Stimulated activated naive CD4-positive, alpha-beta T cell treated with Interleukin-2 at 50 U/mL for 16 hours (primary cell): Measurements from ENCODE around the gene KRTAP5-7.
"Not testable (repeated sequence)": the region's sequence is repeated elsewhere in the genome, so short reads cannot be mapped to it uniquely, and the experiment has no call there.

Source experiments
- DNase-seq: peaks from one replicate; lab custom pipeline; 2025; lab: John Stamatoyannopoulos, UW

The KRTAP5-7 gene, protein sequence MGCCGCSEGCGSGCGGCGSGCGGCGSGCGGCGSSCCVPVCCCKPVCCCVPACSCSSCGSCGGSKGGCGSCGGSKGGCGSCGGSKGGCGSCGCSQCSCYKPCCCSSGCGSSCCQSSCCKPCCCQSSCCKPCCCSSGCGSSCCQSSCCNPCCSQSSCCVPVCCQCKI

DNA sequence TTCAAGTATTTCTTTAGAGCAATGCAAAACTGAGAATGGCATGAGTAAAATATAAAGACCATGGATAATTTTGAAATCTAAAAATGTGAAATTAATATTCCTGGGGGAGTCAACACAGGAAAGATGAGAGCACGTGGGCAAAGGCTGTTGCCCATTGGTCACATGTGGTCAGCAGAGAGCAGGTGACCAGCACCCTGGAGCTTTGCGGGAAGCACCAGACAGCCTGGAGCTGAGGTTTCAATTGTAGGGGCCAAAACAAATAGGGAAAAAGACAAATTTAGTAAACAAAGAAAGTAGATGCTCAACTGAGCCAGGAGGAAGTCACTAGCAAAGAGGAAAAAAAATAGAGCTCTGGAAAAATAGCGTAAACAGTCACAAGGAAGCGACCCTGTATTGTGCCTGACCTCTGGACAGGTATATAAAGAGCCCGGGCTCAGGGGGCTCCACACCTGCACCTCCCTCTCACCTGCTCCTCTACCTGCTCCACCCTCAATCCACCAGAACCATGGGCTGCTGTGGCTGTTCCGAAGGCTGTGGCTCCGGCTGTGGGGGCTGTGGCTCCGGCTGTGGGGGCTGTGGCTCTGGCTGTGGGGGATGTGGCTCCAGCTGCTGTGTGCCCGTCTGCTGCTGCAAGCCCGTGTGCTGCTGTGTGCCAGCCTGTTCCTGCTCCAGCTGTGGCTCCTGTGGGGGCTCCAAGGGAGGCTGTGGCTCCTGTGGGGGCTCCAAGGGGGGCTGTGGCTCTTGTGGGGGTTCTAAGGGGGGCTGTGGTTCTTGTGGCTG, at the start of gene KRTAP5-7:
KRTAP5-7 (plus strand) TSS at position 472 of the 780 bp plus-strand sequence; CDS start at position 506, 34 bp downstream.
- not testable (repeated sequence) for DNase-seq

DNA sequence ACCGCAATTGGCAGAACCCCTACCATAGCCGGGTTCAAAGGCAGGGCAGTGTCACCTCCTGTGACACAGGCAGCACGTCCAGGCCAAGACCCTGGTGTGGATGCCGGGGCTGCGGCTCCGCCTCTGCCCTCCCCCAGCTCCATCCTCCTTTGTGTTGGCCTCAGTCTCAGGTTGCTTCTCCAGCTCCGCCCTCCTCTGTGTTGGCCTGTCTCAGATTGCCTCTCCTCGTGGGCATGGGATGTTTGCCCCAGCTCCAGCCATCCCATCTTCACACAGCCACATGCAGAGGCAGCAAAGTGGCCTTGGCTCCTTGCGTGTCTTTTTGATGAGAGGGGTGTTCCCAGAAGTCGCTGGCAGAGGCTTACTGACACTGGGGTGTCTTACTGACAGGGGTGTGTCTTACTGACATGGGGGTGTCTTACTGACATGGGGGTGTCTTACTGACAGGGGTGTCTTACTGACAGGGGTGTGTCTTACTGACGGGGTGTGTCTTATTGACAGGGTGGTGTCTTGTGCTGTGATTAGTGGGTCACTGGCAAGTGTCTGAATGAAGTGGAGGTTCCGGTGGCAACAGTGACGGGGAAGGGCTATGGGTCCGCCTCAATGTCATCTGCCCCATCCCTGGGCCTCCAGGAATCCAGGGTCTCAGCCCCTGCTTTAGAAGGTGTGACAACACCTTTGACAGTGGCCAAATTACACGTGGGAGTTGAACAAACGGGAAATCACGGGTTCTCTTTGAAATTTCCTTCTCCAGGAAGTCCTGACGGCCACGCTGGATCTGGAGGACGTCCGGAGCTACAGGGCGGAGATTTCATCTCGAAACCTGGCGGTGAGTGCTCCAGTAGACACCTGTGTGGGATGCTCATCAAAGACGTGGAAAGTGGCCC, 49.2 kb upstream of the KRTAP5-7 start:
- no peak for DNase-seq

DNA sequence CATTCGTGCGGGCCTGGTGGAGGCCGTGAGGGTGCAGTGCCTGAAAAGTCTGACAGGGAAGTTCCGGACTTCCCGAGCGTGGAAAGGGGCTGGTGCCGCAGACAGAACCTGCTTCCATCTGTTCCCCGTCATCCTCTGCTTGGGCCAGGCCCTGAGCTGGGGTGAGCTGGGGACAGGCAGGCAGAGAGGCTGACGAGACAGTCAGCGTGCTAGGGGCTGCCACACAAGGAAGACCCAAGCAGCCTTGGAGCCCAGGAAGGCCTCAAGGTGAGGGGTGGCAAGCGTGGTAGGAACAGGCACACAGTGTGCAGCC, 48.6 kb upstream of the KRTAP5-7 start:
- DNase-seq: no peak

DNA sequence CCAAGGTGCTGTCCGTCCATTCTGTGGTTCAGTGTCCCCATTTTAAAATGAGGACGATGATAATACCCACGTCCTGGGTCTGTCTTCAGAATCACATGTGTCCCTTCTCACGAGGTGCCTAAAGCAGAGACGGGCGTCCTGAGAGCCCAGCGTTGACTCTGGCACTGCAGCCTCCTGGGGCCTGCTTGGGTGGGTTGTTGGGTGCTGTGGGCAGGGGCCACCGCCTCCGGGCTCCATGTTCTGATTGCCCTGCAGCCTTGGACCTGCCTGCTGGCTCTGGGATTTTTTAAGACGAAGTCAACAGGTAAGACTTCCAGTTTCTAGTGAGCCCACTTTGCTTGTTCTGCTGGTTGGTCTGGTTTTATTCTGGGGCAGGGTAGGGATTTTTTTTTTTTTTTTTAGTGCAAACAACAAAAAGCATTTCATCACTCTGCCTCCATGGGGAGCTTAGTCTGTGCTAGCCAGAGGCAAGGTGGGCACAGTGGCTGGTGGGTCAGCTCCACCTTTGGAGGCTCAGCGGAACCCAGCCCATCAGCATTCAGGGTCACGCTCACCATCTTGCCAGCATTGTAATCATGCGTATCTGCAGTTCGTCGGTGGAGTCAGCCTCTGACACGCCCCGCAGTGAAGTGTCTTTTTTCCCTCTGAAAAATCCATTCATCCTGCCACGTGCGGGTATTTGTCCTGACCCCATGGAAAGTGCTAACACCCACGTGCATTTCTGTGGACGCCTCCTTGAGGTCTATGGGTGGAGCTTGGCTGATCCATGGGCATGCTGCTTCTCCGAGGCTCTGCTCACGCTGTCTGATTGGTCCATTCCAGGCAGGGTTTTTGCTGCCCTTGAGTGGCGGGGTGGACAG, 45.7 kb upstream of the KRTAP5-7 start:
- DNase-seq: no peak

DNA sequence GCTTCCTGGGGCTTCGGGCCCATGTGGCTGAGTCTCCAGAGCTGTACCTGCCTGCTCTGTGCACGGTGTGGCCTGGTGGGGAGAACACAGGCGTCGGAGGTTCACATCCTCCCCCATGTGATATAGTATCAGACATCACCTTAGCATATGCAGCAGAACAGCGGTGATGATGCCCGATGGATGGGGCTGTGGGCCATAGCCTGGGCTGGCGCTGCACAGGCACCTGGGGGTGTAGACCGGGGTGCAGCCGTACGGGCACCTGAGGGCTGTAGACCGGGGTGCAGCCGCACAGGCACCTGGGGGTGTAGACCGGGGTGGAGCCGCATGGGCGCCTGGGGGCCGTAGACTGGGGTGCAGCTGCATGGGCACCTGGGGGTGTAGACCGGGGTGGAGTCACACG, 44.9 kb upstream of the KRTAP5-7 start:
- DNase-seq: no peak

DNA sequence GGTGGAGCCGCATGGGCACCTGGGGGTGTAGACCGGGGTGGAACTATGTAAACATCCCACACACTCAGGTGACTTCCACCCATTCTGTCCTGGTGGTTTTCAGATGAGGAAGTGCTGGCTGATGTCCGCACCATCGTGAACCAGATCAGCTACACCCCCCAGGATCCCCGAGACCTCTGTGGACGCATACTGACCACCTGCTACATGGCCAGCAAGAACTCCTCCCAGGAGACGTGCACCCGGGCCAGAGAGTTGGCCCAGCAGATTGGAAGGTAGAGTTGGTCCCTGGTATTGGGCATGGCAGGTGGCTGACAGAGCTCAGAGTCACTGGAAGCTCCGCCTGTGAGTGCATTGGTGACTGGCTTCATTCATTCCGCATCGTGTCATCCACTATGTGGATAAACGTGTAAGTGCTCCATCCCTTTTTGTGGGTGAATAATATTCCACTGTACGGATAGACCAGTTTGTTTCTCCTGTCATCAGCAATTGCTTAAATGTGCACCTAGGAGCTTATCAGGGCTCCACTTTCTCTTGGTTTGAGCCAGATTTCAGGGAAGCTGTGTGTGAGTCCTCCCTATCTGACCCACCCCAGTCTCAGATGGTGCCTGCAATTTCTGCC, 44.2 kb upstream of the KRTAP5-7 start:
- no peak for DNase-seq

DNA sequence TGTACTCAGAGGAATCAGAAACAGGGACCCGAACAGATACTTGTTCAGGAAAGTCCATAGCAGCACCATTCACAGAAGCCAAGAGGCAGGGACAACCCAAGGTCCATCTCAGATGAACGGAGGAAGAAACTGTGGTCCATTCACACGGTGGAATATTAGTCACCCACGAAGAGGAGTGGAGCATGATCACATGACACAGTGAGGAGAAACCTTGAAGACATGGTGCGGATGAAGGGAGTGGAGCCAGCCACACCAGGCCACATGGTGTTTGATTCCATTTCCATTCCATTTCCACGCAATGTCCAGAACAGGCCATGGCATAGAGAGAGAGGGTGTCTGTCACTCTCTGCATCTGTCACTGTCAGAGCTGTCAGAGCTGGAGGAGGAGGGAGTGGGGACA, 43.4 kb upstream of the KRTAP5-7 start:
- DNase-seq: no peak

DNA sequence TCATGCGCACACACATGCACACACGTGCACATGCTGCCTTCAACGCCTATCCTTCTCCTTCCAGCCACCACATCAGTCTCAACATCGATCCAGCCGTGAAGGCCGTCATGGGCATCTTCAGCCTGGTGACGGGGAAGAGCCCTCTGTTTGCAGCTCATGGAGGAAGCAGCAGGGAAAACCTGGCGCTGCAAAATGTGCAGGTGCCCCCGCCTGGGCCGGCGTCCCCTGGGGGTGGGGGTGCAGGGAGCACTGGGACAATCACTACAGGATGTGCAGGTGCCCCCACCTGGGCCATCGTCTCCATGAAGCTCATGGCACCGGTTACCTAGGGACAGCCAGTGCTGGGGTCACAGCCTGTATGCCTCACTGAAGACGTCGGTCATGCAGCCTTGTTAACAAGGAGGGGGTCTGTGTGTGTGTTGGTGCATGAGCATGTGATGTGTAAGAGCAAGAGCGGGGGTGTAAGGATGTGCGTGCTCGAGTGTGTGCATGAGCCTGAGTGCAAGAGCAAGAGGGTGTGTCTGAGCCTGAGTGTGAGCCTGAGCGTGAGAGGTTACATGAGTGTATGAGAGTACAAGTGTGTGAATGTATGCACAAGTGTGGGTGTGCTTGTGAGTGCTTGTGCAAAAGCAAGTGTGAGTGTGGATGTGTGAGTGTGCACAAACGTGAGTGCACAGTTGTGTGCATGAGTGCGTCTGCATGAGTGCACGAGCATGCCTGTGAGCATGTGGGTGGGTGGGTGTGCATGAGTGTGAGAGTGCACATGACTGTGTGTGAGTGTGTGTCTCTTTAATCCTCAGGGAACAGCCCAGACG, 42.6 kb upstream of the KRTAP5-7 start:
- no peak for DNase-seq

DNA sequence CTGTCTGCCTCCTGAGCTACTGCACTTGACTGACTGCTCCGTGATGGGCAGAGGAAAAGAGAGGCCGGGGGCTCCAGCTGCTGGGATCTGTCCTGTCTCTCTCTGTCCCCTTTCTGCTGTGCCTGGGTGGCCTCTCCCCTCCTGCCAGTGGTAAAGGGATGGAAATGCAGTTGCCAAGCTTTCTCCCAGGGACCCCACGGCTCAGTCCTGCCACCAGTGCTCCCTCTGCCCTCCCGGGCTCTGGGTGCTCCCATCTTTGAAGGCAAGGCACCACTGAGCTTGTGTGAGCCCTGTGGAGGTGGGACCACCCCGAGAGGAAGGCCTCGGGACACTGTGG, 42.0 kb upstream of the KRTAP5-7 start:
- DNase-seq: no peak

DNA sequence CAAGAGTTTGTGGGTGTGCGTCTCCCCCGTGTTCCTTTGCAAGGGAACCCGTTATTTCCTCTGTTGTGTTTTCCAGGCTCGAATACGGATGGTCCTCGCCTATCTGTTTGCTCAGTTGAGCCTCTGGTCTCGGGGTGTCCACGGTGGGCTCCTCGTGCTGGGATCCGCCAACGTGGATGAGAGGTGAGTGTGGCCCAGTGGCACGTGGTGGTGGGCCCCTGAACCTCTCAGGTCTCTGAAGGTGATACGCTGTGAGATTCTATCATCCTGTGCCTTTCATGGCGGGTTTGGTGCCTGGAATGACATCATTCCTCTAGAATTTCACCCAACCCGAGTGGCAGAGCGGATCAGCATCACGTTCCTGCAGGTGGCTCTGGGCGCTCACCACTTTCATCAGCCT, 41.6 kb upstream of the KRTAP5-7 start:
- no peak for DNase-seq

DNA sequence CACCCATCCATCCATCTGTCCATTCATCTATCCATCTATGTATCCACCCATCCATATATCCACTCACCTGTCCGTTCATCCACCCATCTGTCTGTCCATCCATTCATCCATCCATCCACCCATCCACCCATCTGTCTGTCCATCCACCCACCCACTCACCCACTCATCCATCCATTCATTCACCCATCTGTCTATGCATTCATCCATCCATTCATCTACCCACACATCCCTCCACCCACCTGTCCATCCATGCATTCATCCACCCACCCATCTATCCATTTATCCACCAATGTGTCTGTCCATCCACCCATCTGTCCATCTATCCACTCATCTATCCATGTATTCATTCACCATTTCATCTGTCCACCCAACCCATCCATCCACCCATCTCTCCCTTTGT, 40.7 kb upstream of the KRTAP5-7 start:
- DNase-seq: no peak

DNA sequence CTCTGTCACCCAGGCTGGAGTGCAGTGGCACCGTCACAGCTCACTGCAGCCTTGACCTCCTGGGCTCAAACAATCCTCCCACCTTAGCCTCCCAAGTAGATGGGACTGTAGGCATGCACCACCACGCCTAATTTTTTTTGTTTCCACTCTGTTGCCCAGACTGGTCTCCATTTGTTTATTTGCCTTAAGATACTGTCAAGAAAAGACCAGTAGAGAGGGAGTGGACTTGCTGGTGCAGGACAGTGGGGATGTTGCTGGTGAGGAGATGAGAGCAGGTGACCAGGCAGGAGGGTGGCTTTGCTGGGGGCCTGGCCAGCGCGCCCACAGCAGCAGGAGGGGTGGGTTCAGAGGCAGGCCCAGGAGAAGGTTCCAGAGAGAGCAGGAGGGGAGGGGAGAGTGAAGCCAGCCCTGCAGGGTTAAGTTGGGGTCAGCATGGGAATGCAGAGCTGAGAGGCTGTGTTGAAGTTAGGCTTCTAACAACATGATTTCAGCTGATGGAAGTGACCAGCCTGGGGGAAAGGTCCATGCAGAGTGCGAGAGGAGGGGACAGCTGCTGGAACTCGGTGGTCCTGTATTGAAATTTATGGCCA, 38.3 kb upstream of the KRTAP5-7 start:
- no peak for DNase-seq

DNA sequence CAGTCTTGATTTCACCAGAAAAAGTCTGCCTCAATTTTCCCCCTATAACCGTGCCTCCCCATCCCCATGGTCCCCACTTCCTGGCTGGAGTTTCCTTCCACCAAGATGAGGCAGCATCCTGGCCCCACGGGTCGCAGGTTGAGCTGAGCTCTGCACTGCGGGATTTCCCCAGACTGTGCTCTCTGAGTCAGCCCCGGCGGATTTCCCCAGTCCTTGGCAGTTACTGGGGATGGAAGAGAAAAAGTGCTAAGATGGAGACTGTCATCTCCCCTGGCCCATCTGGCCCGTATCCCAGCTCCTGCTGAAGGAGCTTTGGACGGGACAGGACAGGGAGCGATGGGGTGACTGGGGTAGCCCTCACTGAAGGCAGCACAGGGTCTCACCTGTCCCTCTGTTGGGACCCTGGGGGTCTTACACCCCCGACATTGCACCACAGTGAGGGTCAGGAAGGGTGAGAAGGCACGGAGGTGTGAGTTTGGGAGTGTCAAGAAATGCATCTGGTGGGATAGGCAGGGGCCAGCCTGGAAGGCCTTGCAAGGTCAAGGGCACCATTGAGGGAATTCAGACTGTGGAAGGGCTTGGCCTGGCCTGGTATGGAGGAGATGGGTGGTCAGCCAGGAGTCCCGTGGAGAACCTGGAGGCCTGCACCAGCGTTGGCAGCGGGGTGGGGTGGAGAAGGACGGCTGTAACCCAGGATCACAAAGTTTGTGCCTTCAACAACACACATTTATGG, 37.6 kb upstream of the KRTAP5-7 start:
- peak; percentile 36 for DNase-seq

DNA sequence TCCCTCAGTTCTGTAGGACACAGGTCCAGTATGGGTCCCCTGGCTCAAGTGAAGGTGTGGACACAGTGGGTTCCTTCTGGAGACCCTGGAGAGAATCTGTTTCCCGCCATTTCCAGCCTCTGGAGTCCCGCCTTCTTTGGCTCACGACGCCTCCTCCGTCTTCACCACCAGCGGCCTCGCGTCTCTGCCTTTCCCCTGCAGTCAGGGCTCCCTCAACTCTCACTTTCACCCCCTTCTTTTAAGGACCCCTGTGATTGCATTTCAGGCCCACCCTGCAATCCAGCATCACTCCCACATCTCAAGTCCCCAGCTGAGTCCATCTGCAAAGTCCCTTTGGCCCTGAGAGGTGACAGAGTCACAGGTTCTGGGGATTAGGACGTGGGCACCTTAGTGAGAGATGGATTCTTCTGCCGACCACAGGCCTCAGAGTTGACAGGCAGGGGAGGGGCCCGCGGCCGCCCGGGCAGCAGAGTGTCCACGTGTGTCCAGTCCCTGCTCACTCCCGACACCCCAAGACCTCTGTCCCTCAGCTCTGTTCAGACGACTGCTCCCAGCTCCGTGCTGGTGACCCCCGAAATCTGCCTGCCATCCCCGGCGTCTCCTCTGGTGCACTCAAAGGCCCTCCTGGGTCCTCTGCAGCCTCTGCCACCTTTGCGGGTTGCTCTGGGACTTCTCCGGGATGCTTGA, 36.9 kb upstream of the KRTAP5-7 start:
- no peak for DNase-seq

DNA sequence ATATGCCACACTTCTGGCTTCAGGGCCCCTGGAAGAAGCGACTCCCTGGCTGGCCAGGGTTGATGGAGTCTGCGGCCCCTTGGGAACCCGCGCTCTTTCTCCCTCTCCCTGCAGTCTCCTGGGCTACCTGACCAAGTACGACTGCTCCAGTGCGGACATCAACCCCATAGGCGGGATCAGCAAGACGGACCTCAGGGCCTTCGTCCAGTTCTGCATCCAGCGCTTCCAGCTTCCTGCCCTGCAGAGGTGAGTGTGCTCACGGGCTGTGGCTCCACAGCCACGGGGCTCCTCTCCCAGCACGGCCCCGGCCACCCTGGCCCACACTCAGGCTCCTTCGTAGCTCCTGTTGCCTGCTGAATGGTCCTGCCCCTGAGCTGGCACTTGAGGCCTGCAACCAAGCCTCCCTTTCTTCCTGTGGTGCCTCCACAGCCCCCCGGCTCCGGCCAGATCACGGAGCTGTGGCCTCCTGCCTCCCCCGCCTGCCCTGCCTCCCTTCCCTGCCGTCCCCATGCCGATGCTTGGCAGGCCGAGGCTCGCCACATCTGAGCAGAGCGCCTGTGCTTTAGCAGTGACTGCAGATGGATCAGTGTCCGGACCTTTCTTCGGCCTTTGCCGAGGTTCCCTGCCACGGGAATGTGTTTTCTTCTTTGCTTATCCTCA, 36.2 kb upstream of the KRTAP5-7 start:
- DNase-seq: no peak

DNA sequence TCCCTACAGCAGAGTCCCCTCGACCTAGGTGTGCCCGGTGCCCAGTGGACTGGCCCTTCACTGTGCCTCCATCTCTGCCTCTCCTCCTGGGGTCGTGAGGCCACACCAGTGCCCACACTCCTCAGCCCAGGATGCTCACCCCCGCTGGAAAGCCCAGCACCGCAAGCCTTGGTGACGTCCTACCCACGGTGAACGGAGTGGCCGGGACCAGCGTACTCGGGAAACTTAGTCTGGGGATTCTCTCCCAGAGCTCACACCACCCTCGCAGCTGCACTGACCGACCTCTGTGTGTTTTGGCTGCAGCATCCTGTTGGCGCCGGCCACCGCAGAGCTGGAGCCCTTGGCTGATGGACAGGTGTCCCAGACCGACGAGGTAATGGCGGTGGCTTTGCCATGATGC, 35.5 kb upstream of the KRTAP5-7 start:
- no peak for DNase-seq

DNA sequence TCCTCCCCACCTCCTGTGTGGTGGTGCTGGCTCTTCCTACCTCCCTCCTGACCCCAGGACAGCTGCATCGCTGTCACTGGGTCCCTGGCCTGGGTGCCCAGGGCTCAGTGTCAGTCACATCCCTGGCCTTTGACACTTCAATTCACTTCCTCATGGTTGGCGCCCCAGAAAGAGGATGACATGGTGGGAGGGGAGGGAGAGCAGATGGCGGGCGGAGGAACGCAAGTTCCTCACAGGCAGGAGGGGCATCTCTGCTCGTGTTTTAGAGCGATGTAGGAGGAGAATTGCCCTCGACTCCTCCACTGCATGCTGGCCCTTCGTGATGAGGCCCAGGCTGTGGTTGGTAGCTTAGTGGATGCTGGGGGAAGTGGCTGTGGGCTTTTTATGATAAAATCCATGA, 35.1 kb upstream of the KRTAP5-7 start:
- DNase-seq: no peak
